IMR-90 (cell line): Measurements from ENCODE around the gene LRFN2. TPM values are rescaled to one million over a fixed set of nuclear protein-coding genes. Genes with fewer than 3 reads are reported as not detected.

Source experiments
- ATAC-seq: fragments of 200-7000 bp; cut with Tn5 transposase; 2 replicates; pipeline ENCODE4 v1.9.1; 2020; ENCODE audit warnings: low read depth, mild to moderate bottlenecking, moderate library complexity
- BruUV-seq: library from RNA; stranded (reverse); fragments of 400-500 nt; replicated peaks from 2 replicates; lab custom pipeline; 2021; lab: Mats Ljungman, UMichigan
- CTCF ChIA-PET: fragments of 300-600 bp; formaldehyde crosslinking; extraction: SDS; loops from one replicate; lab custom pipeline; 2021; ENCODE audit warnings: antibody characterized with exemption; lab: Yijun Ruan, JAX
- POLR2A ChIA-PET: fragments of 300-600 bp; sonication (Branson Sonifier 250); formaldehyde crosslinking; loops from one replicate; lab custom pipeline; 2022; ENCODE audit warnings: antibody characterized with exemption; ENCODE audit not compliant: unreplicated experiment; lab: Charles Lee
- DNase-seq: peaks from one replicate; pipeline ENCODE4 v3.0.0; 2013
- H2AFZ ChIP-seq: replicated peaks from 2 replicates; pipeline ENCODE3; 2013; ENCODE audit warnings: low read length, mild to moderate bottlenecking; ENCODE audit not compliant: poor library complexity
- H2AK5ac ChIP-seq: 2 replicates; pipeline ENCODE4 v1.6.1; 2013; ENCODE audit warnings: low read depth, low read length, inconsistent platforms
- H2AK9ac ChIP-seq: replicated peaks from 2 replicates; pipeline ENCODE3; 2013; ENCODE audit warnings: mild to moderate bottlenecking, low read depth, low read length, moderate library complexity; ENCODE audit not compliant: poor library complexity
- H2BK120ac ChIP-seq: 2 replicates; pipeline ENCODE4 v1.6.1; 2013; ENCODE audit warnings: low read depth, low read length, inconsistent platforms
- H2BK15ac ChIP-seq: 3 replicates; pipeline ENCODE4 v1.6.1; 2013; ENCODE audit warnings: low read depth, low read length, inconsistent platforms
- H2BK20ac ChIP-seq: 2 replicates; pipeline ENCODE4 v1.6.1; 2013; ENCODE audit warnings: low read depth, mild to moderate bottlenecking, inconsistent platforms, low read length, moderate library complexity
- H2BK5ac ChIP-seq: 2 replicates; pipeline ENCODE4 v1.6.1; 2013; ENCODE audit warnings: mild to moderate bottlenecking, low read depth, low read length, inconsistent platforms; ENCODE audit not compliant: poor library complexity, severe bottlenecking
- H3K14ac ChIP-seq: replicated peaks from 2 replicates; pipeline ENCODE4 v1.6.1; 2013; ENCODE audit warnings: low read depth, low read length, inconsistent platforms
- H3K18ac ChIP-seq: 2 replicates; pipeline ENCODE4 v1.6.1; 2013; ENCODE audit warnings: low read depth, low read length, control low read depth
- H3K23ac ChIP-seq: 2 replicates; pipeline ENCODE4 v1.6.1; 2013; ENCODE audit warnings: low read depth, low read length, inconsistent platforms
- H3K27ac ChIP-seq: 2 replicates; pipeline ENCODE4 v1.5.1; 2013; ENCODE audit warnings: mild to moderate bottlenecking, control low read depth, low read length; ENCODE audit not compliant: insufficient read depth
- H3K27me3 ChIP-seq: 2 replicates; pipeline ENCODE4 v1.6.1; 2013; ENCODE audit warnings: low read length; ENCODE audit not compliant: control insufficient read depth, insufficient read depth
- H3K36me3 ChIP-seq: 2 replicates; pipeline ENCODE4 v1.6.1; 2013; ENCODE audit warnings: low read length, mixed read lengths; ENCODE audit not compliant: control insufficient read depth, insufficient read depth
- H3K4ac ChIP-seq: 2 replicates; pipeline ENCODE4 v1.6.1; 2013; ENCODE audit warnings: low read depth, low read length, inconsistent platforms
- H3K4me1 ChIP-seq: 2 replicates; pipeline ENCODE4 v1.6.1; 2013; ENCODE audit warnings: low read length, mixed read lengths; ENCODE audit not compliant: control insufficient read depth, insufficient read depth
- H3K4me2 ChIP-seq: 2 replicates; pipeline ENCODE4 v1.6.1; 2013; ENCODE audit warnings: low read depth, mild to moderate bottlenecking, control low read depth, low read length, moderate library complexity
- H3K4me3 ChIP-seq: 2 replicates; pipeline ENCODE4 v1.5.1; 2013; ENCODE audit warnings: low read depth, mild to moderate bottlenecking, control low read depth, low read length, moderate library complexity; ENCODE audit not compliant: insufficient read depth
- H3K56ac ChIP-seq: 2 replicates; pipeline ENCODE4 v1.6.1; 2013; ENCODE audit warnings: low read length, inconsistent platforms; ENCODE audit not compliant: insufficient read depth; ENCODE audit errors: extremely low read depth
- H3K79me1 ChIP-seq, 2 experiments: 2 replicates each; pipeline ENCODE4 v1.6.1; 2013; ENCODE audit warnings: low read length in 2 of 2, inconsistent platforms in 1 of 2, low read depth in 1 of 2
- H3K9ac ChIP-seq: 2 replicates; pipeline ENCODE4 v1.6.1; 2013; ENCODE audit warnings: low read depth, low read length, control low read depth
- H3K9me1 ChIP-seq: 2 replicates; pipeline ENCODE4 v1.6.1; 2013; ENCODE audit warnings: low read length, inconsistent platforms; ENCODE audit not compliant: insufficient read depth
- H3K9me3 ChIP-seq: 2 replicates; pipeline ENCODE4 v1.6.1; 2013; ENCODE audit warnings: low read length; ENCODE audit not compliant: control insufficient read depth, insufficient read depth
- H4K20me1 ChIP-seq: 2 replicates; pipeline ENCODE4 v1.6.1; 2013; ENCODE audit warnings: low read length, inconsistent platforms; ENCODE audit not compliant: insufficient read depth
- H4K5ac ChIP-seq: 2 replicates; pipeline ENCODE4 v1.6.1; 2013; ENCODE audit warnings: mild to moderate bottlenecking, low read depth, low read length, control low read depth
- H4K8ac ChIP-seq, 2 experiments: 2 replicates each; pipeline ENCODE4 v1.6.1; 2013; ENCODE audit warnings: low read depth in 2 of 2, low read length in 2 of 2, control low read depth in 1 of 2, inconsistent platforms in 1 of 2
- H4K91ac ChIP-seq: 2 replicates; pipeline ENCODE4 v1.6.1; 2013; ENCODE audit warnings: low read depth, low read length, inconsistent platforms; ENCODE audit not compliant: insufficient read depth
- BHLHE40 ChIP-seq: fragments of 150-350 bp; IDR thresholded peaks from 2 replicates; pipeline ENCODE4 v1.6.1; 2016; ENCODE audit warnings: mild to moderate bottlenecking, low read depth, low read length
- CEBPB ChIP-seq: IDR thresholded peaks from 2 replicates; pipeline ENCODE4 v1.6.1; 2012; ENCODE audit warnings: low read depth, low read length, improper control_type of control experiment
- CTCF ChIP-seq: conservative IDR thresholded peaks from 2 replicates; pipeline ENCODE4 v1.5.1; 2012; ENCODE audit warnings: mild to moderate bottlenecking, low read depth, low read length, improper control_type of control experiment
- ELK1 ChIP-seq: fragments of 150-350 bp; IDR thresholded peaks from 2 replicates; pipeline ENCODE4 v1.6.1; 2016; ENCODE audit warnings: low read depth, mild to moderate bottlenecking, low read length, moderate library complexity, borderline replicate concordance
- FOS ChIP-seq: fragments of 150-350 bp; IDR thresholded peaks from 2 replicates; pipeline ENCODE4 v1.6.1; 2016; ENCODE audit warnings: low read depth, low read length
- MAFK ChIP-seq: IDR thresholded peaks from 2 replicates; pipeline ENCODE4 v1.6.1; 2012; ENCODE audit warnings: low read depth, low read length, improper control_type of control experiment
- MAZ ChIP-seq: IDR thresholded peaks from 2 replicates; pipeline ENCODE4 v1.6.1; 2012; ENCODE audit warnings: low read depth, mild to moderate bottlenecking, low read length, improper control_type of control experiment, moderate library complexity, borderline replicate concordance
- MXI1 ChIP-seq: IDR thresholded peaks from 2 replicates; pipeline ENCODE4 v1.6.1; 2012; ENCODE audit warnings: low read depth, mild to moderate bottlenecking, low read length, moderate library complexity, borderline replicate concordance
- POLR2A ChIP-seq: IDR thresholded peaks from 2 replicates; pipeline ENCODE4 v1.6.1; 2012; ENCODE audit warnings: mild to moderate bottlenecking, low read depth, low read length
- RAD21 ChIP-seq: IDR thresholded peaks from 2 replicates; pipeline ENCODE4 v1.6.1; 2012; ENCODE audit warnings: low read length, improper control_type of control experiment
- RCOR1 ChIP-seq: IDR thresholded peaks from 2 replicates; pipeline ENCODE4 v1.6.1; 2012; ENCODE audit warnings: mild to moderate bottlenecking, low read length, improper control_type of control experiment; ENCODE audit not compliant: insufficient replicate concordance
- RFX5 ChIP-seq: IDR thresholded peaks from 2 replicates; pipeline ENCODE4 v1.8.0; 2012; ENCODE audit warnings: low read depth, mild to moderate bottlenecking, low read length, moderate library complexity
- SMC3 ChIP-seq: fragments of 150-350 bp; IDR thresholded peaks from 2 replicates; pipeline ENCODE4 v1.6.1; 2016; ENCODE audit warnings: low read depth, mild to moderate bottlenecking, antibody characterized with exemption, low read length, moderate library complexity
- USF2 ChIP-seq: fragments of 150-350 bp; IDR thresholded peaks from 2 replicates; pipeline ENCODE4 v1.6.1; 2017; ENCODE audit warnings: mild to moderate bottlenecking, antibody characterized with exemption, low read length, low read depth
- WGBS, 2 experiments: methylation state at CpG; one replicate each; pipeline versions ENCODE4 v1.1.5 to v1.1.7; 2013; ENCODE audit warnings: missing lambda C conversion rate in 2 of 2; ENCODE audit not compliant: insufficient read length in 1 of 2; ENCODE audit errors: extremely low coverage in 2 of 2; 5-methylcytosine and 5-hydroxymethylcytosine counted together
- dilution Hi-C: fragments of 300-500 bp; cut with HindIII; formaldehyde crosslinking; loops from one replicate; pipeline ENCODE4 v1.14.3; 2018; ENCODE audit warnings: low sequenced_read_pairs; ENCODE audit not compliant: unreplicated experiment
- in situ Hi-C: fragments of 300-500 bp; cut with MboI; formaldehyde crosslinking; loops from 3 replicates; pipeline ENCODE4 v1.14.3; 2019; ENCODE audit warnings: low sequenced_read_pairs, inconsistent platforms, mixed read lengths
- intact Hi-C: fragments of 100-400 bp; cut with micrococcal nuclease; formaldehyde crosslinking; loops from 2 replicates; pipeline ENCODE4 v1.10.0; 2022
- polyA plus RNA-seq, 3 experiments: library from polyadenylated mRNA; depleted of rRNA; stranded (reverse); fragments of >200 nt; gene quantifications; 2 replicates each; pipeline ENCODE4 v1.2.3, GENCODE V29; 2012; ENCODE audit warnings: low replicate concordance in 1 of 3
- total RNA-seq: library from RNA; depleted of rRNA; stranded (reverse); fragments of >200 nt; gene quantifications from 2 replicates; pipeline ENCODE4 v1.2.3, GENCODE V29; 2012

Gene LRFN2
- total and polyA plus RNA-seq, 2 of the 4 experiments (the other 2 are of a cell fraction) = not detected

- WGBS, 2 experiments = no CpG with 5 or more reads among the region's 3 CpGs
- no peak for DNase-seq
- Histone ChIP-seq H3K4me1 (no peaks in the 10 kb centered on the region), H3K14ac (no peak overlapping the region), H3K9me3 (no peaks in the 10 kb centered on the region), H3K79me1 (no peaks in the 10 kb centered on the region), H3K27ac (no peak overlapping the region), H2BK5ac (no peak overlapping the region), H3K4me2 (no peak overlapping the region), H4K5ac (no peak overlapping the region), H4K20me1 (no peaks in the 10 kb centered on the region), H2AFZ (no peak overlapping the region), H3K23ac (no peak overlapping the region), H2BK120ac (no peak overlapping the region), H2AK5ac (no peak overlapping the region), H2BK15ac (no peak overlapping the region), H3K36me3 (no peaks in the 10 kb centered on the region), H4K8ac (no peak overlapping the region), H3K27me3 (no peaks in the 10 kb centered on the region), H3K4me3 (no peak overlapping the region), H3K56ac (no peak overlapping the region), H3K18ac (no peak overlapping the region), H2AK9ac (no peak overlapping the region), H4K91ac (no peak overlapping the region), H3K9me1 (no peaks in the 10 kb centered on the region), H3K4ac (no peak overlapping the region), H3K9ac (no peak overlapping the region), H2BK20ac (no peak overlapping the region)
- CTCF ChIA-PET = no interaction called here
- dilution Hi-C loops = no loop called here
- intact Hi-C loops = no loop called here
- no peak for TF ChIP-seq USF2
- TF ChIP-seq ELK1 = no peak
- no peak for TF ChIP-seq MAZ
- no peak for TF ChIP-seq MXI1
- no peak for TF ChIP-seq RCOR1
- TF ChIP-seq MAFK = no peak
- no peak for TF ChIP-seq BHLHE40
- no peak for TF ChIP-seq CEBPB
- TF ChIP-seq RFX5 = no peak
- no peak for TF ChIP-seq RAD21
- TF ChIP-seq POLR2A = no peak
- no peak for TF ChIP-seq FOS
- TF ChIP-seq CTCF = no peak
- TF ChIP-seq SMC3 = no peak
- no peak for ATAC-seq
- no TSS peak for BruUV-seq
- in situ Hi-C loops = no loop called here
- POLR2A ChIA-PET = no interaction called here
Observed at GRCh38 chr6:40466986-40467539, 120.1 kb downstream of the LRFN2 start.
